ENCODE data around the gene DGKI.

GRCh38 chr7:137583172-137583571 lies 263.6 kb downstream of the DGKI start:
- TF ChIP-seq CTCF (IDR thresholded peaks at IDR 0.05): no peak
- TF ChIP-seq POLR2A (IDR thresholded peaks at IDR 0.05): no peak
